Measurements from ENCODE around the gene DYRK1A. TPM values are rescaled to one million over a fixed set of nuclear protein-coding genes. Genes with fewer than 3 reads are reported as not detected.

Gene DYRK1A
- total RNA-seq, 1 donor from 2014 or later = 108 TPM

DNA sequence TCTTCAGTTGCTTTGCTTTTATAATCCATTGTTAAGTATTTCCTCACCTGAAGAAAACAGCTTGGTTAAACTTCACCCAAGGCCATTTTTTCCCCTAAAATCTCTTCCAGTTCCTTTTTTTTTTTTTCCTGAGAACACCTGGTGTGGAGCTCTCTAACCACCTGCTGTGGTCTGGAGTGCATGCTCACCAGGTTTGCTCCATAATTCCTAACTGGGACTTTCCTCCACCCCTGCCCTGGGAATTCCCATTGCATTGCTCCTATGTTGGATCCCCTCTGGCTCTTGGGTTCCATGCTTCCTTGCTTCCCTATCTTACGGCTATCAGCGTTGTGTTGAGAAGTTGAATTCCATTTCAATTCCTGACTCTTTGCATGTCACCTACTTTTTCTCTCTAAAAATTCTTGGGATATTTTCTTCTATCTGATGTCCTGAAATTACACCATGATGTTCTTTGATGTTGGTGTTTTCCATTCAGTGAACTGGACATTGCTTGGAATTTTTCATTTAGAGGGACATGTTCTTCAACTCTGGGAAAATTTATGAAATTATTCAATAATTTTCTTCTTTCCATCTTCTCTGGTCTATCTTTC, 19.6 kb upstream of the DYRK1A start:
- Mint-ChIP-seq H3K27ac (no peak overlapping the region), H3K4me1 (no peaks in the 10 kb centered on the region), H3K27me3 (ENCODE audit: insufficient read depth, low read depth) (peaks cover 2% of the 10 kb centered on the region), H3K4me3 (no peak overlapping the region), H3K36me3 (peaks cover 2% of the 10 kb centered on the region), H3K9me3 (peaks cover 31% of the 10 kb centered on the region)
- Histone ChIP-seq H2AFZ (replicated peaks) (no peak overlapping the region), H3K79me2 (ENCODE audit: low read depth) (no peaks in the 10 kb centered on the region), H3K4me2 (no peak overlapping the region), H3K4me1 (no peaks in the 10 kb centered on the region), H3K27ac (no peak overlapping the region), H3K4me3 (no peak overlapping the region), H4K20me1 (ENCODE audit: low read depth) (no peaks in the 10 kb centered on the region), H3F3A (ENCODE audit: low read depth) (no peaks in the 10 kb centered on the region), H3K36me3 (no peaks in the 10 kb centered on the region), H3K27me3 (no peaks in the 10 kb centered on the region), H3K9me3 (ENCODE audit: low read depth) (peaks cover 9% of the 10 kb centered on the region), H3K9ac (no peak overlapping the region)
- TF ChIP-seq EZH2 (IDR thresholded peaks at IDR 0.05) (no peak), EZH2phosphoT487 (IDR thresholded peaks at IDR 0.05) (no peak)
- TF ChIP-seq, protein P1, sequence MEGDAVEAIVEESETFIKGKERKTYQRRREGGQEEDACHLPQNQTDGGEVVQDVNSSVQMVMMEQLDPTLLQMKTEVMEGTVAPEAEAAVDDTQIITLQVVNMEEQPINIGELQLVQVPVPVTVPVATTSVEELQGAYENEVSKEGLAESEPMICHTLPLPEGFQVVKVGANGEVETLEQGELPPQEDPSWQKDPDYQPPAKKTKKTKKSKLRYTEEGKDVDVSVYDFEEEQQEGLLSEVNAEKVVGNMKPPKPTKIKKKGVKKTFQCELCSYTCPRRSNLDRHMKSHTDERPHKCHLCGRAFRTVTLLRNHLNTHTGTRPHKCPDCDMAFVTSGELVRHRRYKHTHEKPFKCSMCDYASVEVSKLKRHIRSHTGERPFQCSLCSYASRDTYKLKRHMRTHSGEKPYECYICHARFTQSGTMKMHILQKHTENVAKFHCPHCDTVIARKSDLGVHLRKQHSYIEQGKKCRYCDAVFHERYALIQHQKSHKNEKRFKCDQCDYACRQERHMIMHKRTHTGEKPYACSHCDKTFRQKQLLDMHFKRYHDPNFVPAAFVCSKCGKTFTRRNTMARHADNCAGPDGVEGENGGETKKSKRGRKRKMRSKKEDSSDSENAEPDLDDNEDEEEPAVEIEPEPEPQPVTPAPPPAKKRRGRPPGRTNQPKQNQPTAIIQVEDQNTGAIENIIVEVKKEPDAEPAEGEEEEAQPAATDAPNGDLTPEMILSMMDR (IDR thresholded peaks at IDR 0.05) = no peak
- no peak for DNase-seq (ENCODE audit: low spot score)

DNA sequence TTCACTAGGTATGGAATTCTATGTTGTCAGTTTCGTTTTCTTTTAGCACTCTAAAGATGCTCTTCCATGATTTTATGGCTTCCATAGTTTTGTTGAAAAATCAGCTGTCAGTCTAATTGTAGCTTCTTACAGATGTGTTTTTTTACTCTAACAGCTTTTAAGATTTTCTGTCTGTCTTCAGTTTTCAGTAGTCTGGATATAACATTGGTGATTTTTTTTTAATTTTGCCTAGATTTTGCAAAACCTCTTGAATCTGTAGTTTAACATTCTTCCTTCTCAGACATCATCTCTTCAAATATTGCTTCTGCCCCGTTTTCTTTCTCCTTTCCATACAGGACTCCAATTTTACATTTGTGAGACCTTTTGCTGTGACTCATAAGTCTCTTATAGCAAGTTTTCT, 17.9 kb upstream of the DYRK1A start:
- Histone ChIP-seq H4K20me1 (ENCODE audit: low read depth) (no peaks in the 10 kb centered on the region), H3K27me3 (no peaks in the 10 kb centered on the region), H3K4me1 (no peaks in the 10 kb centered on the region), H3K79me2 (ENCODE audit: low read depth) (no peaks in the 10 kb centered on the region), H3K9me3 (ENCODE audit: low read depth) (peaks cover 9% of the 10 kb centered on the region), H3K4me3 (no peak overlapping the region), H3K36me3 (no peaks in the 10 kb centered on the region), H3K4me2 (no peak overlapping the region), H3F3A (ENCODE audit: low read depth) (no peaks in the 10 kb centered on the region), H2AFZ (replicated peaks) (no peak overlapping the region), H3K27ac (no peak overlapping the region), H3K9ac (no peak overlapping the region)
- peaks cover 29% of the 10 kb centered on the region for H3K9me3 Mint-ChIP-seq
- no peak overlapping the region for H3K4me3 Mint-ChIP-seq
- peaks cover 2% of the 10 kb centered on the region for H3K27me3 Mint-ChIP-seq (ENCODE audit: insufficient read depth, low read depth)
- no peak for TF ChIP-seq EZH2phosphoT487 (IDR thresholded peaks at IDR 0.05)
- no peak for TF ChIP-seq EZH2 (IDR thresholded peaks at IDR 0.05)
- TF ChIP-seq, protein P1 (IDR thresholded peaks at IDR 0.05) = no peak
- DNase-seq (ENCODE audit: low spot score) = peak; percentile 35
- H3K4me1 Mint-ChIP-seq = no peaks in the 10 kb centered on the region
- H3K36me3 Mint-ChIP-seq = no peaks in the 10 kb centered on the region
- no peak overlapping the region for H3K27ac Mint-ChIP-seq

DNA sequence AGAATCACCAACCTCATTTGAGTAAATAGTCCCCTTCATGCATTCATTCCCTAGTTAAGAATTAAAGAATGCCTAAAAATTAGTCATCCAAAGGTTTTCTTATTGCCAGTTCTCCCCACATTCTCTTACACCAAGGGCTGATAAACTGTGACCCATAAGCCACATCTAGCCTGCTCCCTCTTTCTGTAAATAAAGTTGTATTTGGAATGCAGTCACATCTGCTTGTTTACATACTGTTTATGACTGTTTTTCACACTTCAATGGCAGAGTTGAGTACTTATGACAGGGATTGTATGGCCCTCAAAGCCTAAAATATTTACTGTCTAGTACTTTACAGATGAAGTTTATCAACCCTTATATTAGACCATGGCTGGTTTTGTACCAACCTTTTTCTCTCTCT, 16.1 kb upstream of the DYRK1A start:
- H3K4me1 Mint-ChIP-seq = no peaks in the 10 kb centered on the region
- Histone ChIP-seq H3K4me1 (no peaks in the 10 kb centered on the region), H3K79me2 (ENCODE audit: low read depth) (no peaks in the 10 kb centered on the region), H3K27ac (no peak overlapping the region), H3K9me3 (ENCODE audit: low read depth) (peaks cover 9% of the 10 kb centered on the region), H3K36me3 (no peaks in the 10 kb centered on the region), H3K4me2 (no peak overlapping the region), H2AFZ (replicated peaks) (no peak overlapping the region), H3F3A (ENCODE audit: low read depth) (no peaks in the 10 kb centered on the region), H3K4me3 (no peak overlapping the region), H3K27me3 (no peaks in the 10 kb centered on the region), H3K9ac (no peak overlapping the region), H4K20me1 (ENCODE audit: low read depth) (no peaks in the 10 kb centered on the region)
- H3K9me3 Mint-ChIP-seq = peaks cover 29% of the 10 kb centered on the region
- no peak overlapping the region for H3K27ac Mint-ChIP-seq
- H3K4me3 Mint-ChIP-seq = no peak overlapping the region
- DNase-seq (ENCODE audit: low spot score) = no peak
- no peak for TF ChIP-seq EZH2phosphoT487 (IDR thresholded peaks at IDR 0.05)
- no peak for TF ChIP-seq EZH2 (IDR thresholded peaks at IDR 0.05)
- TF ChIP-seq, protein P1 (IDR thresholded peaks at IDR 0.05) = no peak
- H3K27me3 Mint-ChIP-seq (ENCODE audit: insufficient read depth, low read depth) = peaks cover 2% of the 10 kb centered on the region
- no peaks in the 10 kb centered on the region for H3K36me3 Mint-ChIP-seq

All from neural progenitor cell (in vitro differentiated cells).